KMS-11 (cell line): ENCODE measurements around the gene ITGA11.
A peak's percentile ranks its signal among the peaks of the same experiment; 100 is the strongest.

Experiments
- H2AFZ ChIP-seq: fragments of 200-600 bp; sonication (generic); 2 replicates; pipeline ENCODE4 v1.6.1; 2016; ENCODE audit warnings: antibody characterized with exemption, mixed run types, low read depth
- H3K27ac ChIP-seq: fragments of 200-600 bp; sonication (generic); 2 replicates; pipeline ENCODE4 v1.6.1; 2016; ENCODE audit warnings: mild to moderate bottlenecking, mixed run types
- H3K27me3 ChIP-seq: fragments of 200-600 bp; sonication (generic); 2 replicates; pipeline ENCODE4 v1.6.1; 2017; ENCODE audit warnings: mild to moderate bottlenecking, low read depth, mixed run types, moderate library complexity; ENCODE audit not compliant: insufficient read depth
- H3K36me3 ChIP-seq: fragments of 200-600 bp; sonication (generic); 2 replicates; pipeline ENCODE4 v1.6.1; 2017; ENCODE audit warnings: mild to moderate bottlenecking, mixed run types; ENCODE audit not compliant: insufficient read depth
- H3K4me1 ChIP-seq: fragments of 200-600 bp; sonication (generic); 2 replicates; pipeline ENCODE4 v1.6.1; 2016; ENCODE audit warnings: mild to moderate bottlenecking, low read depth, mixed run types; ENCODE audit not compliant: poor library complexity, severe bottlenecking
- H3K4me2 ChIP-seq: fragments of 200-600 bp; sonication (generic); 2 replicates; pipeline ENCODE4 v1.7.0; 2016; ENCODE audit warnings: mild to moderate bottlenecking, mixed run types
- H3K4me3 ChIP-seq: fragments of 200-600 bp; sonication (generic); IDR thresholded peaks from 2 replicates; pipeline ENCODE4 v1.6.1; 2017; ENCODE audit warnings: low read depth, low read length, mixed read lengths; ENCODE audit not compliant: insufficient read depth
- H3K79me2 ChIP-seq: fragments of 200-600 bp; sonication (generic); 2 replicates; pipeline ENCODE4 v1.6.1; 2016; ENCODE audit warnings: low read depth, mixed run types; ENCODE audit not compliant: insufficient read depth
- H3K9ac ChIP-seq: fragments of 200-600 bp; sonication (generic); 2 replicates; pipeline ENCODE4 v1.6.1; 2016; ENCODE audit warnings: mild to moderate bottlenecking, mixed run types
- H4K20me1 ChIP-seq: fragments of 200-600 bp; sonication (generic); 2 replicates; pipeline ENCODE4 v1.6.1; 2016; ENCODE audit warnings: mild to moderate bottlenecking, mixed run types; ENCODE audit not compliant: insufficient read depth
- CTCF ChIP-seq: fragments of 200-600 bp; sonication (generic); conservative IDR thresholded peaks from 2 replicates; pipeline ENCODE4 v1.6.1; 2017; ENCODE audit warnings: low read depth, mild to moderate bottlenecking, antibody characterized with exemption, low read length, moderate library complexity, mixed read lengths

ITGA11 gene

GRCh38 chr15:68384451-68385239, 47.3 kb downstream of the ITGA11 start:
- TF ChIP-seq CTCF: no peak
- Histone ChIP-seq H3K4me1 (no peaks in the 10 kb centered on the region), H3K27me3 (no peaks in the 10 kb centered on the region), H3K4me2 (no peak overlapping the region), H3K27ac (no peak overlapping the region), H3K36me3 (no peaks in the 10 kb centered on the region), H2AFZ (no peak overlapping the region), H3K79me2 (no peaks in the 10 kb centered on the region), H3K9ac (no peak overlapping the region), H4K20me1 (no peaks in the 10 kb centered on the region), H3K4me3 (no peak overlapping the region)

- Histone ChIP-seq H3K4me1 (no peaks in the 10 kb centered on the region), H3K4me2 (no peak overlapping the region), H3K79me2 (no peaks in the 10 kb centered on the region), H4K20me1 (no peaks in the 10 kb centered on the region), H3K36me3 (no peaks in the 10 kb centered on the region), H3K27me3 (no peaks in the 10 kb centered on the region), H2AFZ (no peak overlapping the region), H3K27ac (no peak overlapping the region), H3K4me3 (no peak overlapping the region), H3K9ac (no peak overlapping the region)
- peak; percentile 80 for TF ChIP-seq CTCF
These were observed 48.5 kb downstream of the ITGA11 start for GRCh38 chr15:68383161-68384074.

DNA sequence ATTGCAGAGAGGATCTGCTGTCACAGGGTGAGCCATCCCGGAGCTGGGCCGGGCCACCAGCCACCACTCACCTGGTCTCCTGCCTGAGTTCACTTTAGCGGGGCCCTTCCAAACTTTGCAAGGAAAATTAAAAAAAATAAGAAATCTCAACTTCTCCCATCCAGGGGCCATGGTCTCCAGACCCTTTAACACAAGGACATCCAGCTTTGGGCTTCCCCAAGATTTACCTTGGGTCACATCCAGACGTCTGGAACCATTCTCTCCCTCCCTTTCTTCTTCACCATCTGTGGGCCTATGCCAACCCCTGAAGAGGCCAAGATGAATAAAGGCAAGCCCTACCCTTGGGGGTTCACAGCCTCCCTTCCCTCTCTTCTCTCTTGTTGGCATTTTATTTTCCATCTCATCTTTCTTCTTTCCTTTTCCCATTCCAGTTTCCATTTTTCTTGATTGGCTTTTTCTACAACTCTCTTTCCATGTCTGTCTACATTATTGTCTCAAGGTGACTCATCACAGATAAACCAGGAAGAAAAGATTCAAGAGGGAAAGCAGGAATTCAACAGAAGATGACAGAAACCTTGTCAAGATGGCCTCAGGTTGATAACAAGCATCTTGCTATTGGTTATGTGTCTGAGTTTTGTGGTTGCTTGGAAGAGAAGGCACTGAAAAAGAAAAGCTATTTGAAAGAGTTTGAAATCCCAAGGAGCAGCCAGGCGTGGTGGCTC, 49.5 kb downstream of the ITGA11 start:
- Histone ChIP-seq H3K9ac (no peak overlapping the region), H2AFZ (no peak overlapping the region), H3K36me3 (no peaks in the 10 kb centered on the region), H3K4me3 (no peak overlapping the region), H3K4me2 (no peak overlapping the region), H3K79me2 (no peaks in the 10 kb centered on the region), H3K27ac (no peak overlapping the region), H3K4me1 (no peaks in the 10 kb centered on the region), H4K20me1 (no peaks in the 10 kb centered on the region), H3K27me3 (no peaks in the 10 kb centered on the region)
- no peak for TF ChIP-seq CTCF

DNA sequence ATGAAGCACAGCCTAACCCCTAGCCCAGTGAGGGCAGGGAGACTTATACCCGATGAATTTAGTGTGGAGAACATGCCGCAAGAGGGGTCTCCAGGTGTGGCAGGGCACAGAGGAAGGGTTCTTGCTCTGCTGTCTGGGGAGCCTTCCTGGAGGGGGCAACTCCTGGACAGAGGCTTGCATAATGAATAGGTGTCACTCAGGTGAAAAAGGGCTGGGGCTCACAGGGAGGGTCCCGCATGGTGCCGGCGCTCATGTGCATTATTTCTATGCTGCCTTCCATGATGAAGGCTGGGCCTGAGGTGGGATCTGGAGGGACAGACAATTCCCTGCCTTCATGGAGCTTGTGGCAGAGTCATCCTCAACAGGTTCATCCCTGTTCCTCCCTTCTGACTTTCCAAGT, 51.5 kb downstream of the ITGA11 start:
- Histone ChIP-seq H3K4me2 (no peak overlapping the region), H3K36me3 (no peaks in the 10 kb centered on the region), H4K20me1 (no peaks in the 10 kb centered on the region), H3K9ac (no peak overlapping the region), H3K4me1 (no peaks in the 10 kb centered on the region), H3K4me3 (no peak overlapping the region), H3K79me2 (no peaks in the 10 kb centered on the region), H3K27me3 (no peaks in the 10 kb centered on the region), H3K27ac (no peak overlapping the region), H2AFZ (no peak overlapping the region)
- TF ChIP-seq CTCF: no peak
